PC-9 (cell line): Measurements from ENCODE around the gene MAPKAP1. TPM values are rescaled to one million over a fixed set of nuclear protein-coding genes. Genes with fewer than 3 reads are reported as not detected.

Experiments
- BruUV-seq: library from RNA; stranded (reverse); fragments of 400-500 nt; replicated peaks from 2 replicates; lab custom pipeline; 2021; lab: Mats Ljungman, UMichigan
- CTCF ChIA-PET: fragments of 300-600 bp; sonication (Branson Sonifier 250); formaldehyde crosslinking; loops from one replicate; lab custom pipeline; 2022; ENCODE audit warnings: antibody characterized with exemption; lab: Charles Lee
- POLR2A ChIA-PET: fragments of 300-600 bp; sonication (Branson Sonifier 250); formaldehyde crosslinking; loops from one replicate; lab custom pipeline; 2022; ENCODE audit warnings: antibody characterized with exemption; ENCODE audit not compliant: unreplicated experiment; lab: Charles Lee
- DNase-seq, 2 experiments: peaks; one replicate each; pipeline versions ENCODE4 v3.0.0 to v3.0.0-alpha.2; 2015 to 2022; ENCODE audit warnings: mixed read lengths in 1 of 2
- H2AFZ ChIP-seq: fragments of 200-600 bp; sonication (generic); 2 replicates; pipeline ENCODE4 v1.8.1; 2017; ENCODE audit warnings: antibody characterized with exemption
- H3F3A ChIP-seq: fragments of 200-600 bp; sonication (generic); 2 replicates; pipeline ENCODE4 v1.8.1; 2017; ENCODE audit warnings: antibody characterized with exemption, mild to moderate bottlenecking, low read depth; ENCODE audit not compliant: insufficient read depth
- H3K27ac ChIP-seq: fragments of 200-600 bp; sonication (generic); 2 replicates; pipeline ENCODE4 v1.6.1; 2016; ENCODE audit warnings: mixed run types
- H3K27me3 ChIP-seq: fragments of 200-600 bp; sonication (generic); 2 replicates; pipeline ENCODE4 v1.6.1; 2016; ENCODE audit warnings: low read depth, mixed run types; ENCODE audit not compliant: insufficient read depth
- H3K36me3 ChIP-seq: fragments of 200-600 bp; sonication (generic); 2 replicates; pipeline ENCODE4 v1.6.1; 2016; ENCODE audit warnings: low read depth, mixed run types
- H3K4me1 ChIP-seq: fragments of 200-600 bp; sonication (generic); replicated peaks from 2 replicates; pipeline ENCODE4 v1.6.1; 2016; ENCODE audit warnings: mixed run types; ENCODE audit not compliant: insufficient read depth
- H3K4me2 ChIP-seq: fragments of 200-600 bp; sonication (generic); 2 replicates; pipeline ENCODE4 v1.6.1; 2017; ENCODE audit warnings: mixed run types
- H3K4me3 ChIP-seq: fragments of 200-600 bp; sonication (generic); 2 replicates; pipeline ENCODE4 v1.6.1; 2016; ENCODE audit warnings: mixed run types
- H3K79me2 ChIP-seq: fragments of 200-600 bp; sonication (generic); 2 replicates; pipeline ENCODE4 v1.6.1; 2017; ENCODE audit warnings: low read depth, mixed run types
- H3K9me2 ChIP-seq: fragments of 200-600 bp; sonication (generic); 2 replicates; pipeline ENCODE4 v1.8.1; 2017; ENCODE audit warnings: mild to moderate bottlenecking; ENCODE audit not compliant: insufficient read depth
- H3K9me3 ChIP-seq: fragments of 200-600 bp; sonication (generic); 2 replicates; pipeline ENCODE4 v1.8.1; 2016; ENCODE audit warnings: low read depth; ENCODE audit not compliant: insufficient read depth
- H4K20me1 ChIP-seq: fragments of 200-600 bp; sonication (generic); 2 replicates; pipeline ENCODE4 v1.8.1; 2017; ENCODE audit not compliant: insufficient read depth
- CTCF ChIP-seq: fragments of 200-600 bp; sonication (generic); conservative IDR thresholded peaks from 2 replicates; pipeline ENCODE4 v1.6.1; 2017; ENCODE audit warnings: mixed run types, antibody characterized with exemption, mild to moderate bottlenecking, moderate library complexity
- EZH2 ChIP-seq: fragments of 200-600 bp; sonication (generic); IDR thresholded peaks from 2 replicates; pipeline ENCODE4 v1.8.0; 2017; ENCODE audit warnings: antibody characterized with exemption, low read depth
- intact Hi-C: fragments of 100-400 bp; cut with micrococcal nuclease; formaldehyde crosslinking; loops from one replicate; pipeline ENCODE4 v1.10.0; 2022; ENCODE audit not compliant: unreplicated experiment
- total RNA-seq: library from RNA; stranded (reverse); gene quantifications from 2 replicates; pipeline ENCODE4 v1.2.3, GENCODE V29; 2021

MAPKAP1 gene
- total RNA-seq, 1 experiment from 2014 or later = 115 TPM

DNA sequence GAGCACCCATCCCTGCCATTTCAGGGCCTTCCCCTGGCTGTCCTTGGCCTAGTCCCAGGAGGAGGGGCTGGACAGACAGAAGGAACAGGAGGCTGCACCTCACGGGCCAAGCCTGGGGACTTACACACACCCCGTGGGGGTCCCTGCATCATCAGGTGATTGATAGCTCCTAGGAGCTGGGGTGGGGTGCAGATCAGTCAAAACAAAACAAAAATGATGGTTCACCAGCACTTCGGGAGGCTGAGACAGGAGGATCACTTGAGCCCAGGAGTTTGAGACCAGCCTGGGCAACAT lies 276.0 kb downstream of the MAPKAP1 start:
- no peak overlapping the region for H3K27ac ChIP-seq
- H3K79me2 ChIP-seq = no peaks in the 10 kb centered on the region
- TF ChIP-seq CTCF = no peak
- TF ChIP-seq EZH2 = no peak
- POLR2A ChIA-PET = no interaction called here
- CTCF ChIA-PET = no interaction called here
- H4K20me1 ChIP-seq = no peaks in the 10 kb centered on the region
- no peak overlapping the region for H3K4me3 ChIP-seq
- intact Hi-C loops = no loop called here
- H3K9me3 ChIP-seq = no peaks in the 10 kb centered on the region
- no peak for DNase-seq
- no peak overlapping the region for H3K4me2 ChIP-seq
- no TSS peak for BruUV-seq
- no peaks in the 10 kb centered on the region for H3K9me2 ChIP-seq
- no peaks in the 10 kb centered on the region for H3K27me3 ChIP-seq
- H3K36me3 ChIP-seq = no peaks in the 10 kb centered on the region
- no peak overlapping the region for H2AFZ ChIP-seq
- H3K4me1 ChIP-seq = no peaks in the 10 kb centered on the region
- no peaks in the 10 kb centered on the region for H3F3A ChIP-seq

- H3K27me3 ChIP-seq = no peaks in the 10 kb centered on the region
- no peak overlapping the region for H3K4me3 ChIP-seq
- ChIA-PET POLR2A (no interaction called here), CTCF (no interaction called here)
- no peaks in the 10 kb centered on the region for H3F3A ChIP-seq
- no peaks in the 10 kb centered on the region for H3K9me3 ChIP-seq
- no peaks in the 10 kb centered on the region for H3K36me3 ChIP-seq
- no TSS peak for BruUV-seq
- no peaks in the 10 kb centered on the region for H3K9me2 ChIP-seq
- H2AFZ ChIP-seq = no peak overlapping the region
- DNase-seq = no peak
- no peak overlapping the region for H3K4me2 ChIP-seq
- H3K79me2 ChIP-seq = no peaks in the 10 kb centered on the region
- H4K20me1 ChIP-seq = no peaks in the 10 kb centered on the region
- TF ChIP-seq CTCF (no peak), EZH2 (no peak)
- no peak overlapping the region for H3K27ac ChIP-seq
- intact Hi-C loops = no loop called here
- no peaks in the 10 kb centered on the region for H3K4me1 ChIP-seq
Measured at GRCh38 chr9:125430161-125431011, 276.6 kb downstream of the MAPKAP1 start.

GRCh38 chr9:125429476-125430160 lies 277.4 kb downstream of the MAPKAP1 start:
- H3K4me2 ChIP-seq = no peak overlapping the region
- H4K20me1 ChIP-seq = no peaks in the 10 kb centered on the region
- no peak overlapping the region for H3K27ac ChIP-seq
- CTCF ChIA-PET = interaction anchor here (0.6 kb wide), 1 partner anchor 113 kb away, joined by 3 read pairs; no protein-coding TSS in a partner anchor
- H3K36me3 ChIP-seq = no peaks in the 10 kb centered on the region
- H3K4me3 ChIP-seq = no peak overlapping the region
- intact Hi-C loops = loop anchor here (5.0 to 10.0 kb wide), 3 partner anchors 205 to 798 kb away; partner anchors contain the start of gene PBX3
- POLR2A ChIA-PET = no interaction called here
- TF ChIP-seq EZH2 (no peak), CTCF (no peak)
- no peaks in the 10 kb centered on the region for H3K9me3 ChIP-seq
- H2AFZ ChIP-seq = no peak overlapping the region
- H3K27me3 ChIP-seq = no peaks in the 10 kb centered on the region
- no peaks in the 10 kb centered on the region for H3K79me2 ChIP-seq
- H3F3A ChIP-seq = no peaks in the 10 kb centered on the region
- DNase-seq = no peak
- no peaks in the 10 kb centered on the region for H3K9me2 ChIP-seq
- BruUV-seq = no TSS peak
- no peaks in the 10 kb centered on the region for H3K4me1 ChIP-seq
